B cell (primary cell): ENCODE data around the gene MRPL28.

Source experiments
- EZH2 ChIP-seq: IDR thresholded peaks from 2 replicates; pipeline ENCODE4 v1.6.1; 2012; ENCODE audit warnings: borderline replicate concordance, low read depth, mild to moderate bottlenecking, moderate library complexity, low read length; ENCODE audit not compliant: insufficient read depth, poor library complexity, severe bottlenecking
- TF ChIP-seq, protein P1 (sequence below): fragments of 200-600 bp; IDR thresholded peaks from one replicate; pipeline ENCODE4 v1.8.0; 2022; ENCODE audit warnings: antibody characterized with exemption, mild to moderate bottlenecking

DNA sequence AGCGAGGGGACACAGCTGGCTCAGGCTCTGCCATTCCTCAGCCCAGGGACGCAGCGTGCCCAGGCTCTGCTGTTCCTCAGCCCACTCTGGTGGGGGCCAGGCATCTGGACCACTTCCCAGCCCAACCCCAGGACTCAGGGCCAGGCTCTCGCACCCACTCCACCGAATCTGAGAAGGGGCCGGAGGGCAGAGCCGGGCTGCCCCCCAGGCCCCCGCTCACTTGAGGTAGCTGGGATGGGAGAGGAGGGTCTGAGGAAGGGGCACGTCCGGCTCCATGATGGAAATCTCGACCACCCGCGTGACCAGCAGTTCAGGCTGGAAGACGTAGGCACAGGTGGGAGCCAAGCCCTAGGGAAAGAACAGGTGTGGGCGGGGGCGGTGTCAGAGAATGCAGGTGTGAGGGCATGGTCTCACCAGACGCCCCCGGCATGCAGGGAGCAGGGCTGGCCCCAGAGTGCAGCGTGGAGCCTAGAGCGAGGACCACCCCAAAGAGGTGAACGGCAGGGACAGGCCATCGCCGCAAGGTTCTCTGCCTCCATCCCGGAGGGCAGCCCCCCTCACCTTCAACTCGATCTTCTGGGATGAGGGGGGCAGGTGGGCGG is 6.6 kb upstream of the MRPL28 start:
- TF ChIP-seq, protein P1, sequence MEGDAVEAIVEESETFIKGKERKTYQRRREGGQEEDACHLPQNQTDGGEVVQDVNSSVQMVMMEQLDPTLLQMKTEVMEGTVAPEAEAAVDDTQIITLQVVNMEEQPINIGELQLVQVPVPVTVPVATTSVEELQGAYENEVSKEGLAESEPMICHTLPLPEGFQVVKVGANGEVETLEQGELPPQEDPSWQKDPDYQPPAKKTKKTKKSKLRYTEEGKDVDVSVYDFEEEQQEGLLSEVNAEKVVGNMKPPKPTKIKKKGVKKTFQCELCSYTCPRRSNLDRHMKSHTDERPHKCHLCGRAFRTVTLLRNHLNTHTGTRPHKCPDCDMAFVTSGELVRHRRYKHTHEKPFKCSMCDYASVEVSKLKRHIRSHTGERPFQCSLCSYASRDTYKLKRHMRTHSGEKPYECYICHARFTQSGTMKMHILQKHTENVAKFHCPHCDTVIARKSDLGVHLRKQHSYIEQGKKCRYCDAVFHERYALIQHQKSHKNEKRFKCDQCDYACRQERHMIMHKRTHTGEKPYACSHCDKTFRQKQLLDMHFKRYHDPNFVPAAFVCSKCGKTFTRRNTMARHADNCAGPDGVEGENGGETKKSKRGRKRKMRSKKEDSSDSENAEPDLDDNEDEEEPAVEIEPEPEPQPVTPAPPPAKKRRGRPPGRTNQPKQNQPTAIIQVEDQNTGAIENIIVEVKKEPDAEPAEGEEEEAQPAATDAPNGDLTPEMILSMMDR, result no peak
- TF ChIP-seq EZH2, result no peak
